K562 (cell line): ENCODE results near the gene SMARCB1. TPM values are rescaled to one million over a fixed set of nuclear protein-coding genes. Genes with fewer than 3 reads are reported as not detected.

Experiments
- BRD4 ChIP-seq: fragments of 200-600 bp; sonication (generic); IDR thresholded peaks from 2 replicates; pipeline ENCODE4 v1.6.1; 2017; ENCODE audit warnings: inconsistent platforms
- E4F1 ChIP-seq: fragments of 250-450 bp; sonication (Bioruptor Pico); IDR thresholded peaks from 2 replicates; pipeline ENCODE4 v1.5.0; 2021; ENCODE audit warnings: mild to moderate bottlenecking, borderline replicate concordance
- ELF1 ChIP-seq: fragments of 200-800 bp; sonication (Bioruptor generic); IDR thresholded peaks from 2 replicates; pipeline ENCODE4 v1.6.1; 2016; ENCODE audit warnings: missing genetic modification characterization, missing compliant biosample characterization
- HDGF ChIP-seq: fragments of 450-650 bp; IDR thresholded peaks from 2 replicates; pipeline ENCODE4 v1.6.1; 2016
- NCOA1 ChIP-seq: fragments of 450-650 bp; IDR thresholded peaks from 2 replicates; pipeline ENCODE4 v1.6.1; 2016; ENCODE audit warnings: low read depth
- PHF8 ChIP-seq: fragments of 200-600 bp; sonication (generic); IDR thresholded peaks from 2 replicates; pipeline ENCODE4 v1.6.1; 2012; ENCODE audit warnings: mixed run types, mild to moderate bottlenecking, inconsistent platforms, low read length, moderate library complexity, borderline replicate concordance
- POLR2G ChIP-seq: fragments of 200-400 bp; formaldehyde crosslinking; IDR thresholded peaks from 2 replicates; pipeline ENCODE4 v1.6.1; 2017; ENCODE audit warnings: low read depth, mild to moderate bottlenecking, antibody characterized with exemption, low read length, moderate library complexity
- TRIM28 ChIP-seq: fragments of 450-650 bp; IDR thresholded peaks from 2 replicates; pipeline ENCODE4 v1.6.1; 2017
- ZBTB33 ChIP-seq: sonication (generic); formaldehyde crosslinking; IDR thresholded peaks from 2 replicates; pipeline ENCODE4 v1.8.1; 2023; ENCODE audit warnings: mild to moderate bottlenecking, missing genetic modification reagents
- ZBTB40 ChIP-seq, 2 experiments: fragments of 450-650 bp in 1 of 2; sonication (generic) in 1 of 2; formaldehyde crosslinking in 1 of 2; IDR thresholded peaks; 2 replicates each; pipeline versions ENCODE4 v1.7.1 to v1.9.0; 2016 to 2022; ENCODE audit warnings: inconsistent platforms in 1 of 2, mild to moderate bottlenecking in 1 of 2, missing genetic modification reagents in 1 of 2
- polyA plus RNA-seq, 8 experiments: library from polyadenylated mRNA; depleted of rRNA in 4 of 8; stranded (reverse) in 5 of 8; unstranded in 3 of 8; fragments of >200 nt; fragmentation: Nextera tagmentation in 2 of 8; fragmentation: Illumina TruSeq in 1 of 8; extraction: Ambion mirVana in 2 of 8; extraction: Trizol in 1 of 8; gene quantifications; 2 replicates each; pipeline versions ENCODE4 v1.2.1 to v1.2.3, GENCODE V29; 2011 to 2014; ENCODE audit warnings: inconsistent platforms in 1 of 8, missing spikeins in 1 of 8
- total RNA-seq, 7 experiments: library from RNA; depleted of rRNA in 6 of 7; stranded (reverse); fragments of >200 nt in 6 of 7; fragmentation: Illumina TruSeq in 2 of 7; extraction: Trizol in 2 of 7; gene quantifications; 2 replicates each; pipeline versions ENCODE4 v1.2.1 to v1.2.3, GENCODE V29; 2011 to 2021; ENCODE audit warnings: low replicate concordance in 1 of 7

The SMARCB1 gene
- total and polyA plus RNA-seq, 9 of the 15 experiments (the other 6 are each of a cell fraction or from before 2014, with no cell fraction given): 1.2 to 113 (median 65.4) TPM

- TF ChIP-seq ZBTB40 (IDR thresholded peaks at IDR 0.05) (no peak), ZBTB40 (CRISPR knock-in tag; IDR thresholded peaks at IDR 0.05) (no peak), BRD4 (no peak), HDGF (no peak), E4F1 (CRISPR knock-in tag) (no peak), ZBTB33 (CRISPR knock-in tag) (peak; percentile 30; the same call in 1 of the 2 replicates), TRIM28 (no peak), POLR2G (peak; percentile 80), PHF8 (peak; percentile 63; the same call in 1 of the 2 replicates), NCOA1 (no peak), ELF1 (tag) (no peak)
These were observed 13.9 kb upstream of the SMARCB1 start, which contains the start of gene MMP11 (continued) for GRCh38 chr22:23772649-23773473.
